ENCODE results near the gene SPSB3. TPM values are rescaled to one million over a fixed set of nuclear protein-coding genes. Genes with fewer than 3 reads are reported as not detected.

The SPSB3 gene
- total RNA-seq, 2 experiments from 2014 or later = 67.8 to 74.1 TPM

- ATAC-seq (ENCODE audit: low read depth) (no peak), DNase-seq (no peak)
- Mint-ChIP-seq H3K4me1 (peaks cover 4% of the 10 kb centered on the region), H3K4me3 (no peak overlapping the region), H3K27ac (no peak overlapping the region), H3K36me3 (peaks cover 1% of the 10 kb centered on the region), H3K9me3 (no peaks in the 10 kb centered on the region), H3K27me3 (no peaks in the 10 kb centered on the region)
- POLR2A ChIA-PET = no interaction called here
Measured at GRCh38 chr16:1789643-1790045, 7.3 kb upstream of the SPSB3 start.

GRCh38 chr16:1788708-1789100 lies 6.3 kb upstream of the SPSB3 start:
- POLR2A ChIA-PET = no interaction called here
- ATAC-seq (ENCODE audit: low read depth) = no peak
- Mint-ChIP-seq H3K9me3 (no peaks in the 10 kb centered on the region), H3K4me1 (peaks cover 5% of the 10 kb centered on the region), H3K36me3 (peaks cover 1% of the 10 kb centered on the region), H3K4me3 (no peak overlapping the region), H3K27me3 (no peaks in the 10 kb centered on the region), H3K27ac (no peak overlapping the region)
- peak; percentile 26 for DNase-seq

- no peak for DNase-seq
- Mint-ChIP-seq H3K27ac (no peak overlapping the region), H3K4me1 (peaks cover 8% of the 10 kb centered on the region), H3K9me3 (no peaks in the 10 kb centered on the region), H3K27me3 (no peaks in the 10 kb centered on the region), H3K4me3 (no peak overlapping the region), H3K36me3 (peaks cover 1% of the 10 kb centered on the region)
- ATAC-seq (ENCODE audit: low read depth) = no peak
- POLR2A ChIA-PET = no interaction called here
Measured at GRCh38 chr16:1788095-1788707, 5.8 kb upstream of the SPSB3 start.

GRCh38 chr16:1787322-1788094 lies 5.1 kb upstream of the SPSB3 start:
- Mint-ChIP-seq H3K36me3 (peaks cover 1% of the 10 kb centered on the region), H3K27me3 (no peaks in the 10 kb centered on the region), H3K4me1 (peaks cover 8% of the 10 kb centered on the region), H3K27ac (no peak overlapping the region), H3K4me3 (no peak overlapping the region), H3K9me3 (no peaks in the 10 kb centered on the region)
- DNase-seq (peak; percentile 29), ATAC-seq (ENCODE audit: low read depth) (no peak)
- POLR2A ChIA-PET = no interaction called here

- no peaks in the 10 kb centered on the region for H3K27me3 Mint-ChIP-seq
- H3K27ac Mint-ChIP-seq = no peak overlapping the region
- H3K9me3 Mint-ChIP-seq = no peaks in the 10 kb centered on the region
- DNase-seq (no peak), ATAC-seq (ENCODE audit: low read depth) (no peak)
- no peak overlapping the region for H3K4me3 Mint-ChIP-seq
- peaks cover 1% of the 10 kb centered on the region for H3K36me3 Mint-ChIP-seq
- POLR2A ChIA-PET = no interaction called here
- peaks cover 8% of the 10 kb centered on the region for H3K4me1 Mint-ChIP-seq
Measured at GRCh38 chr16:1787056-1787321, 4.6 kb upstream of the SPSB3 start.

DNA sequence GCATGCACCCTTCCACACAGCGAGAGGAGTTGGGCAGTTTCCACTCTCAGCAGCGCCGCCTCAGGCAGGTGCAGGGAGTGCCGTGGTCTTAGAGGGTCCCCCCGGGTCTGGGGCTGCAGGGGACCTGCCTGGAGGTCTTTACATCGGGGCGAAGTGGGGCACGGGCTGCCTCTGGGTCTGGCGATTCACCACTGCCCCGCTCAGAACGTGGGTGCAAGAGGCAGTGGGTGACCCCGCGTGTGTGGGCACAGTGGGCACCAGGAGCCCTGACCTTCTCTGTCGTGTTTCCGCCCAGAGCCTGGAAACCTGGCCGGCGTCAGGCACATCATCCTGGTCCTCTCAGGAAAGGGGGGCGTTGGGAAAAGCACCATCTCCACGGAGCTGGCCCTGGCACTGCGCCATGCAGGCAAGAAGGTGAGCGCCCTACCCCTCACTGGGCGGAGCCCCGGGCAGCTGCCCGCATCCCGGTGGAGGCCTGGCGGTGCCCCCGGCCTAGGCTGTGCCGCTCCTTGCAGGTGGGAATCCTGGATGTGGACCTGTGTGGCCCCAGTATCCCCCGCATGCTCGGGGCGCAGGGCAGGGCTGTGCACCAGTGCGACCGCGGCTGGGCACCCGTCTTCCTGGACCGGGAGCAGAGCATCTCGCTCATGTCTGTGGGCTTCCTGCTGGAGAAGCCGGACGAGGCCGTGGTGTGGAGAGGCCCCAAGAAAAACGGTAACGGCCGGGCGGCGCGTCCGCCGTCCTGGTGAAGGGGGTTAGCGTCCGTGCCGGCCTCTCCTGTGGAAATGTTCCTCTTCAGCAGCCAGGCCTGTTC lies 4.1 kb upstream of the SPSB3 start:
- Mint-ChIP-seq H3K27me3 (no peaks in the 10 kb centered on the region), H3K36me3 (peaks cover 4% of the 10 kb centered on the region), H3K4me1 (peaks cover 12% of the 10 kb centered on the region), H3K4me3 (no peak overlapping the region), H3K27ac (no peak overlapping the region), H3K9me3 (no peaks in the 10 kb centered on the region)
- DNase-seq = peak; percentile 24
- POLR2A ChIA-PET = no interaction called here
- ATAC-seq (ENCODE audit: low read depth) = no peak

DNA sequence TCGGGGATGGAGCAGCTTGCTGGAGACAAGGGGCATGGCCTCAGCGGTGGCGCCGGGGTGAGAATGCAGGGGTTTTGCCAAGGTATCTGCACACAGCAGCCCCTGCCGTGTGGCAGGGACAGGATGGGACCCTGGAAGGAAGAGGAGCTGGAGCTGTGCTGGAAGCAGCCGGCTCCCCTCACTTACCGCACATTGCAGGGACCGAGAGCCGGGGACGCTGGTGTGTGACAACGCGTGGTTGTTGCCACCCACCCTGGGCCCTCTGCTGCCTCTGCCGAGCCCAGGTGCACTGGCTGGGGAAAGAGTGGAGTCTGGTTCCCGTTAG lies 3.4 kb upstream of the SPSB3 start:
- DNase-seq (no peak), ATAC-seq (ENCODE audit: low read depth) (no peak)
- Mint-ChIP-seq H3K36me3 (peaks cover 4% of the 10 kb centered on the region), H3K27ac (no peak overlapping the region), H3K4me3 (no peak overlapping the region), H3K27me3 (no peaks in the 10 kb centered on the region), H3K4me1 (peaks cover 18% of the 10 kb centered on the region), H3K9me3 (no peaks in the 10 kb centered on the region)
- POLR2A ChIA-PET = no interaction called here

DNA sequence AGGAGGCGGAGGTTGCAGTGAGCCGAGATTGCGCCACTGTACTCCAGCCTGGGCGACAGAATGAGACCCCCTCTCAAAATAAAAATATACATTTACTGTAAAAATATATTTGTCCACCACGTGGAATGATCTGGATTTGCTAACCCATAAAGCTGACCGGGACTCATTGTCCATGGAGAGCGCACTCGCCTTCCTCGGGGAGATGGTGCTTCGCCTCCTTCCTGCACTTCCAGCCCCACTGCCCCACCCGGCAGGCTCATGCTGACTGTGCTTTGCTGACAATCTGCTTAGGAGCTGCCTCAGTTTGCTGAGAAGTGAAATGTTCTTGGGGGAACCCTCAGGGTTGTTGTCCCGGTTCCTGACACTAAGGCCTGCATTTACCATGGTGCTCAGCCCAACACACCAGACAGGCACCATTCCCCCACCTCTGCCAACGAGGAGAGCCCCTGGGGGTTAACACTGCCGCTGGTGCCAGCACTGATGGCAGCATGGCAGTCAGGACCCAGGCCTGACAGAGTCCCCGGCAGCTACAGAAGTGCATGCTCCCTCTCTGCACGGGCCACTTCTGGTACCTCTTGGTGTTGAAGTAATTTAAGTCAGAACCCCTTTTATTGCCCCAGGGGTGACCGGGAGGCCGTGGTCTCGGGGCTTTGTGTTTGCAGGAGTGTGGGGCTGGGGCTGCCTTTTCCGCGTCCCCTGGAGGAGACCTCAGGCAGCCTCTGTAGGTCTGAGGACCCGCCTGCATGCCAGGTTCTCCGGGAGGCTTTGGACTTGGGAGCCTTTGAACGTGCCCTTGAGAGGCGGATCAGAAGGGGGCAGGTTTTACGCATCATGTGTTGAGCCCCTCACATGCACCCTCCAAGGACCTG lies 2.8 kb upstream of the SPSB3 start:
- Mint-ChIP-seq H3K4me1 (peaks cover 19% of the 10 kb centered on the region), H3K9me3 (no peaks in the 10 kb centered on the region), H3K36me3 (peaks cover 4% of the 10 kb centered on the region), H3K27me3 (no peaks in the 10 kb centered on the region), H3K27ac (no peak overlapping the region), H3K4me3 (peak overlapping the region; percentile 45)
- ATAC-seq (ENCODE audit: low read depth) (no peak), DNase-seq (no peak)
- POLR2A ChIA-PET = interaction anchor here (1.0 to 3.7 kb wide), 2 partner anchors 8 to 13 kb away, joined by 3 to 88 read pairs; partner anchors contain the start of genes EME2, IGFALS, MRPS34 and NME3

DNA sequence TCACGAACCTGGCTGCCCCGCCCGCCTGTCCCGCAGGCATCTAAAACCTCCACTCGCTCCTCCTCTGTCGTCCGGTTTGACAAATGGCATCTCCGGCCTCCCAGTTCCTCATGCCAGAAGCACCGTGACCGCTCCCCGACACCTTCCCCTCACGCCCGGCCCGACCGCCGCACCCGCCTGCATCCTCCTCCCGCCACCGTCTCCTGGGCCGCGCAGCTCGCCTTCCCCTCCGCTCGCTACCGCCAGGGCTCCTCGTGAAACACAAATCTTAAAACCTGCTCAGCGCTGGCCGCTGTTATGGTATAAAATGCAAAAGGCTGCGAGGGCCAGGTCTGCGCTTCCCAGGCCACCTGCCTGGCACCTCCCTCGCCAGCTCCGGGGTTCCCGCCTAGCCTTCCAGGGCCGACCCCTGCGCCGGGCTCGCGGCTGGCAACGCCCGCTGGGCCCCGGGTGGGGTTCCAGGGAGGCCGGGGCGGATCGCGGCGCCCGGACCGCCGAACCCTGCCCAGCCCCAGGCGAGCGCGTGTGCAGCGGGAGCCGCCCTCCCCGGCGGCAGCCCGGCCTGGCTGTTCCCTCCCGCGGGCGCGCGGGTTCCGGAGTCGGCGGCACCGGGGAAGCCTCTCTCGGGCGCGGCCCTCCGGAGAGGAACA lies 488 bp downstream of the SPSB3 start:
- no peaks in the 10 kb centered on the region for H3K27me3 Mint-ChIP-seq
- no peaks in the 10 kb centered on the region for H3K9me3 Mint-ChIP-seq
- H3K27ac Mint-ChIP-seq = peak overlapping the region; percentile 70
- peaks cover 3% of the 10 kb centered on the region for H3K36me3 Mint-ChIP-seq
- H3K4me1 Mint-ChIP-seq = peaks cover 17% of the 10 kb centered on the region
- DNase-seq (no peak), ATAC-seq (ENCODE audit: low read depth) (no peak)
- H3K4me3 Mint-ChIP-seq = peak overlapping the region; percentile 89
- POLR2A ChIA-PET = interaction anchor here (0.9 to 3.7 kb wide), 14 partner anchors 9 to 373 kb away, joined by 3 to 88 read pairs (median 7); partner anchors contain the start of genes EME2, FAHD1, HAGH and IFT140

GRCh38 chr16:1781254-1781653 lies 1.1 kb downstream of the SPSB3 start:
- Mint-ChIP-seq H3K4me1 (peaks cover 17% of the 10 kb centered on the region), H3K4me3 (peak overlapping the region; percentile 89), H3K27ac (peak overlapping the region; percentile 70), H3K27me3 (no peaks in the 10 kb centered on the region), H3K36me3 (peaks cover 3% of the 10 kb centered on the region), H3K9me3 (no peaks in the 10 kb centered on the region)
- ATAC-seq (ENCODE audit: low read depth) = no peak
- POLR2A ChIA-PET = interaction anchor here (1.1 to 3.7 kb wide), 5 partner anchors 9 to 103 kb away, joined by 3 to 88 read pairs (median 9); partner anchors contain the start of genes EME2, FAHD1, HAGH and JPT2
- DNase-seq = peak; percentile 30

DNA sequence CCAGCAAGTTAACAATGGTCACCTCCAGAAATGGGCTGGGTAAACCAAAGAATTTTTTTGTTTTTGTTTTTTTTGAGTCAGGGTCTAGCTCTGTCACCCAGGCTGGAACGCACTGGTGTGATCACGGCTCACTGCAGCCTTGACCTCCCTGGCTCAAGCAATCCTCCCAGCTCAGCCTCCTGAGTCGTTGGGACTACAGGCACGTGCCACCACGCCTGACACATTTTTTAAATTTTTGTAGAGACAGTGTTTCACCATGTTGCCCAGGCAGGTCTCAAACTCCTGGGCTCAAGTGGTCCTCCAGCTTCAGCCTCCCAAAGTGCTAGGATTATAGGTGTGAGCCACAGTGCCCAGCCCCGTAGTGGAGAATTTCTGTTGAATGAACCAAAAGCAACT lies 1.7 kb downstream of the SPSB3 start:
- ATAC-seq (ENCODE audit: low read depth) = no peak
- Mint-ChIP-seq H3K27me3 (no peaks in the 10 kb centered on the region), H3K9me3 (no peaks in the 10 kb centered on the region), H3K4me1 (peaks cover 17% of the 10 kb centered on the region), H3K27ac (no peak overlapping the region), H3K36me3 (peaks cover 3% of the 10 kb centered on the region), H3K4me3 (peak overlapping the region; percentile 89)
- DNase-seq = no peak
- POLR2A ChIA-PET = interaction anchor here (0.8 to 1.1 kb wide), 2 partner anchors 10 to 18 kb away, joined by 3 read pairs; partner anchors contain the start of gene NME3

- ATAC-seq (ENCODE audit: low read depth) (no peak), DNase-seq (no peak)
- Mint-ChIP-seq H3K9me3 (no peaks in the 10 kb centered on the region), H3K27ac (no peak overlapping the region), H3K36me3 (peaks cover 3% of the 10 kb centered on the region), H3K27me3 (no peaks in the 10 kb centered on the region), H3K4me3 (no peak overlapping the region), H3K4me1 (peaks cover 16% of the 10 kb centered on the region)
- POLR2A ChIA-PET = interaction anchor here (0.8 to 1.5 kb wide), 2 partner anchors 9 to 10 kb away, joined by 3 to 4 read pairs; partner anchors contain the start of gene NME3
Measured at GRCh38 chr16:1779741-1780676, 2.4 kb downstream of the SPSB3 start.
